ENCODE measurements around the gene VPS45. TPM values are rescaled to one million over a fixed set of nuclear protein-coding genes. Genes with fewer than 3 reads are reported as not detected.

Gene VPS45
- total and polyA plus RNA-seq, 2 of the 13 experiments (the other 11 are each of a cell fraction or from before 2014, with no cell fraction given): 15.2 to 25.2 TPM

- H3K4me2 ChIP-seq (ENCODE audit: low read depth, low read length): no peak overlapping the region
- DNase-seq (ENCODE audit: low spot score): no peak
- H3K4me1 ChIP-seq (ENCODE audit: insufficient read depth, low read length): no peaks in the 10 kb centered on the region
- H4K20me1 ChIP-seq (ENCODE audit: insufficient read depth, low read length): no peaks in the 10 kb centered on the region
- H2AFZ ChIP-seq (ENCODE audit: low read length): no peak overlapping the region
- FAIRE-seq: no peak
- ATAC-seq: no peak
- in situ Hi-C loops (cut with HindIII; ENCODE audit: extremely low pct_ligation_motif_present, low pct_unique_long_range_greater_than_20kb) (no loop called here), intact Hi-C loops (cut with micrococcal nuclease; ENCODE audit: unreplicated experiment) (no loop called here)
- ChIA-PET POLR2A (no interaction called here), CTCF (ENCODE audit: low intra/inter-chr PET ratio, low total read pairs) (no interaction called here)
- no peaks in the 10 kb centered on the region for H3K79me2 ChIP-seq (ENCODE audit: insufficient read depth, low read length)
- H3K27me3 ChIP-seq (ENCODE audit: control insufficient read depth in 1 of 2, insufficient read depth in 2 of 2, low read length in 2 of 2): no peaks in the 10 kb centered on the region
- BruUV-seq (replicated peaks): no TSS peak
- no peaks in the 10 kb centered on the region for H3K9me3 ChIP-seq (ENCODE audit: low read length)
- H3K4me3 ChIP-seq (replicated peaks in 1 of 3; ENCODE audit: insufficient read depth in 1 of 3, low read depth in 2 of 3, low read length in 3 of 3): no peak overlapping the region
- no peaks in the 10 kb centered on the region for H3K36me3 ChIP-seq (replicated peaks in 1 of 2; ENCODE audit: control insufficient read depth in 1 of 2, insufficient read depth in 2 of 2, low read length in 2 of 2)
- H3K27ac ChIP-seq (ENCODE audit: extremely low read length, insufficient read depth, low read length): no peak overlapping the region
- 71% methylated on average over 1 of the region's 1 CpG for WGBS (ENCODE audit: low lambda C conversion rate)
- no peak for TF ChIP-seq POGZ (CRISPR knock-in tag; IDR thresholded peaks at IDR 0.05)
- TF ChIP-seq ZNF841 (CRISPR knock-in tag; IDR thresholded peaks at IDR 0.05; ENCODE audit: borderline replicate concordance): no peak
- no peak overlapping the region for H3K9ac ChIP-seq (ENCODE audit: insufficient read depth, low read depth, low read length)
These were observed 53.8 kb downstream of the VPS45 start for GRCh38 chr1:150121236-150121862.

DNA sequence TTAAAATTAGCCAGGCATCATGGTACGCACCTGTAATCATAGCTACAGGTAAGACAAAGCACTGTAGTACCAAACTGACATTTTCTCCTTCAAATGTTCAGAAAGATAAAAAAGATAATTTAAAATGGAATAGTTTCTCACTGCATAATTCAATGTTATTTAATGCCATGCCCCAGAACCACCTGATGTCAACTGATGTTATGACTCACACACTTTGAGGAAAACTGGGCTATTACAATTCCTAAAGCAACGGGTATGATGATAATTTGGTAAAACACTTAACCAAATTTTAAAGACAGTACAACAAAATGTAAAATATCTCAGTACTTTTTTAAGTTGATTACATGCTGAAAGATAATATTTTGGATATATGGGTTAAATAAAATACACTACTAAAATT is 59.2 kb downstream of the VPS45 start:
- Histone ChIP-seq H3K27ac (ENCODE audit: extremely low read length, insufficient read depth, low read length) (no peak overlapping the region), H3K36me3 (replicated peaks in 1 of 2; ENCODE audit: control insufficient read depth in 1 of 2, insufficient read depth in 2 of 2, low read length in 2 of 2) (no peaks in the 10 kb centered on the region), H3K4me3 (replicated peaks in 1 of 3; ENCODE audit: insufficient read depth in 1 of 3, low read depth in 2 of 3, low read length in 3 of 3) (no peak overlapping the region), H3K27me3 (ENCODE audit: control insufficient read depth in 1 of 2, insufficient read depth in 2 of 2, low read length in 2 of 2) (no peaks in the 10 kb centered on the region), H3K4me1 (ENCODE audit: insufficient read depth, low read length) (no peaks in the 10 kb centered on the region), H4K20me1 (ENCODE audit: insufficient read depth, low read length) (no peaks in the 10 kb centered on the region), H3K79me2 (ENCODE audit: insufficient read depth, low read length) (no peaks in the 10 kb centered on the region), H3K9me3 (ENCODE audit: low read length) (no peaks in the 10 kb centered on the region), H3K9ac (ENCODE audit: insufficient read depth, low read depth, low read length) (no peak overlapping the region), H3K4me2 (ENCODE audit: low read depth, low read length) (no peak overlapping the region), H2AFZ (ENCODE audit: low read length) (no peak overlapping the region)
- WGBS (ENCODE audit: low lambda C conversion rate): 96% methylated on average over 2 of the region's 2 CpGs
- in situ Hi-C loops (cut with HindIII; ENCODE audit: extremely low pct_ligation_motif_present, low pct_unique_long_range_greater_than_20kb): no loop called here
- no TSS peak for BruUV-seq (replicated peaks)
- intact Hi-C loops (cut with micrococcal nuclease; ENCODE audit: unreplicated experiment): no loop called here
- FAIRE-seq (no peak), ATAC-seq (no peak), DNase-seq (ENCODE audit: low spot score) (no peak)
- ChIA-PET CTCF (ENCODE audit: low intra/inter-chr PET ratio, low total read pairs) (no interaction called here), POLR2A (no interaction called here)
- TF ChIP-seq ZSCAN29 (CRISPR knock-in tag; conservative IDR thresholded peaks at IDR 0.05): no peak
- no peak for TF ChIP-seq MTF1 (CRISPR knock-in tag; IDR thresholded peaks at IDR 0.05)
- TF ChIP-seq EZH2 (conservative IDR thresholded peaks at IDR 0.05; ENCODE audit: low read depth, low read length): no peak
- TF ChIP-seq NFKB2 (CRISPR knock-in tag; IDR thresholded peaks at IDR 0.05; ENCODE audit: borderline replicate concordance): no peak
- TF ChIP-seq ZNF260 (CRISPR knock-in tag; IDR thresholded peaks at IDR 0.05; ENCODE audit: borderline replicate concordance, low read depth): no peak
- TF ChIP-seq PHF5A (CRISPR knock-in tag; IDR thresholded peaks at IDR 0.05; ENCODE audit: low read depth, unreplicated experiment): no peak
- TF ChIP-seq, protein P1, sequence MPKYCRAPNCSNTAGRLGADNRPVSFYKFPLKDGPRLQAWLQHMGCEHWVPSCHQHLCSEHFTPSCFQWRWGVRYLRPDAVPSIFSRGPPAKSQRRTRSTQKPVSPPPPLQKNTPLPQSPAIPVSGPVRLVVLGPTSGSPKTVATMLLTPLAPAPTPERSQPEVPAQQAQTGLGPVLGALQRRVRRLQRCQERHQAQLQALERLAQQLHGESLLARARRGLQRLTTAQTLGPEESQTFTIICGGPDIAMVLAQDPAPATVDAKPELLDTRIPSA (CRISPR knock-in tag; IDR thresholded peaks at IDR 0.05; ENCODE audit: borderline replicate concordance): no peak
- TF ChIP-seq HMGXB4 (CRISPR knock-in tag; IDR thresholded peaks at IDR 0.05; ENCODE audit: borderline replicate concordance in 1 of 2, low read depth in 1 of 2): no peak
- TF ChIP-seq, protein P2, sequence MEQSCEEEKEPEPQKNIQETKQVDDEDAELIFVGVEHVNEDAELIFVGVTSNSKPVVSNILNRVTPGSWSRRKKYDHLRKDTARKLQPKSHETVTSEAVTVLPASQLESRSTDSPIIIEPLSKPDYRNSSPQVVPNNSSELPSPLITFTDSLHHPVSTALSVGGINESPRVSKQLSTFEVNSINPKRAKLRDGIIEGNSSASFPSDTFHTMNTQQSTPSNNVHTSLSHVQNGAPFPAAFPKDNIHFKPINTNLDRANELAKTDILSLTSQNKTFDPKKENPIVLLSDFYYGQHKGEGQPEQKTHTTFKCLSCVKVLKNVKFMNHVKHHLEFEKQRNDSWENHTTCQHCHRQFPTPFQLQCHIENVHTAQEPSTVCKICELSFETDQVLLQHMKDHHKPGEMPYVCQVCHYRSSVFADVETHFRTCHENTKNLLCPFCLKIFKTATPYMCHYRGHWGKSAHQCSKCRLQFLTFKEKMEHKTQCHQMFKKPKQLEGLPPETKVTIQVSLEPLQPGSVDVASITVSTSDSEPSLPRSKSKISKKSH (CRISPR knock-in tag; IDR thresholded peaks at IDR 0.05; ENCODE audit: borderline replicate concordance): no peak
- no peak for TF ChIP-seq ZNF572 (CRISPR knock-in tag; IDR thresholded peaks at IDR 0.05)

All from HepG2 (cell line).